ENCODE results near the gene NEDD9. TPM values are rescaled to one million over a fixed set of nuclear protein-coding genes. Genes with fewer than 3 reads are reported as not detected.

NEDD9 gene
- total RNA-seq, 2 donors from 2014 or later, result 11.0 to 24.4 TPM

DNA sequence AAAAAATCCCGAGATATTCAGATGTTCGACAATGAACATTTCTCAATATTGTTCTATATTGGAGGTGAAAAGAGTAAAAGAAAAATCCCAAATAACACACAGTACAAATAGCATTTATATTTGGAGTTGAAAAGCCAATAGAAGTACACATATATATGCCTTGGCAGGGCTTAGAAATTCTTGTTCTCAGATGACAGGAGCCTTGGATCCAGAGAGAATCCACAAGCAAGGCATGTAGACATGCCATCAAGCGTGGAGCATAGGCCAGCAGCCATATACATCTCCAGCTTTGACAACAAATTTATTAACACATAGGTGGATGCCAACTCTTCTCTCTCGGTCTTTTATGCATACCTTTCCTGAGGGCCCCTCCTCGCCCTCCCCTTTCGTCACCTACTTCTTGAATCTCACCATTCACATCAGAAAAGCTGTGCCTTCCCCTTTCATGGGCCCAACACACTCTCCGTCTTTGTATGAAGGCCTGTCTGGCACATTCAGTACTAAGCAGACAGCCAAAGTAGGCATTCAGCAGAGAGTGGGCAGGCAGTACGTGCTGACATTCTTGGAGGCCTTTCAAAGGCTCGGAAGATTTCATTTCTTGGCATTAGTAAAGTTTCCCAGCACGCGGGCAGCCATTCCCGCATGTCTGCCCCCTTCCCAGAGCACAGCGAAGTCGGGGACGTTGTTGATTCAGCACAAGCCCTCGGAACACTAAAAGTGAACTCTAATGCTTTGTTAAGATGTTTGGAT is 18.2 kb downstream of the NEDD9 start:
- Mint-ChIP-seq H3K9me3 (no peaks in the 10 kb centered on the region), H3K36me3 (peaks cover 13 to 18% of the 10 kb centered on the region in 2 donors), H3K27ac (no peak overlapping the region)
- DNase-seq (ENCODE audit: low spot score in 2 of 2), result no peak
- ATAC-seq, result no peak

- DNase-seq (ENCODE audit: low spot score in 2 of 2) (no peak), ATAC-seq (no peak)
- no peaks in the 10 kb centered on the region for H3K9me3 Mint-ChIP-seq
- H3K27ac Mint-ChIP-seq, result no peak overlapping the region
- H3K36me3 Mint-ChIP-seq, result peaks cover 13 to 18% of the 10 kb centered on the region in 2 donors
Observed at GRCh38 chr6:11213422-11214021, 18.9 kb downstream of the NEDD9 start.

DNA sequence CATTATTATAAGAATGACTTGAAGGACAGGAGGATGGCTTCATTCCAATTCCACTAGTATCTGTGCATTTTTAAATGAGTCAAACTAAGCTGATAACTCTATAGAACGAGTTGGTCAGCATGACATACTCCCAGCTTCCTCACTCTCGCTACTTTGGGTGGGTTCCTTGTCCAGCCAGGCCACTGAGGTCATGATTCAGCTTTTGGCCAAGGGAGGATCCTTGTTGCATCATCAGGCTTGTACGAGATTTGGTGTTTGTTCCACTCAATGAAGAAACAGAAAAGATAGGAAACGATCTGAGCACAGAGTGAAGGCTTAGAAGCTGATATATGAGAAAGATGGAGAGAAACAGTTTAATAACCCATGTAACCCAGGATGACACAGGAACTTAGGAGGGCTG is 19.8 kb downstream of the NEDD9 start:
- H3K36me3 Mint-ChIP-seq, result peaks cover 13 to 19% of the 10 kb centered on the region in 2 donors
- ATAC-seq, result no peak
- DNase-seq (ENCODE audit: low spot score in 2 of 2), result no peak
- no peak overlapping the region for H3K27ac Mint-ChIP-seq
- H3K9me3 Mint-ChIP-seq, result no peaks in the 10 kb centered on the region

DNA sequence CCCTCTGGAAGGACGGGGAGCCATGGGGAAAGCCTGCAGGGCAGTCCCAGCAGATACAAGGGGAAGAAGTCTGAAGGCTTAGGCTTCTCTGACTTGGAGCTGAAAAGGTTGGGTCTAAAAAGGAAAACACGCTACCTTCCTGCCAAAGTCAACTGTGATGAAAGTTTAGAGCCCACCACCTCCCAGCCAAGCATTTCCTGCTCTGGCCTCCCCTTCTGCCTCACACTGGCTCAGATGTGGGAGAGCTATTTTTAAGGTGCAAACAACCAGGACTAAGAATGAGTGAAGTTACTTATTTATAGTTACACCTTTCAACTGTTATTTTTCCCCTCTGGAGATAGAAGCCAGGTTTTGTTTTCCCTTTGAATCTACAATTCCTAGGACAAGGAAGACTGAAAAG is 21.2 kb downstream of the NEDD9 start:
- no peak for DNase-seq (ENCODE audit: low spot score in 2 of 2)
- Mint-ChIP-seq H3K27ac (no peak overlapping the region), H3K9me3 (no peaks in the 10 kb centered on the region), H3K36me3 (peaks cover 17 to 23% of the 10 kb centered on the region in 2 donors)
- ATAC-seq, result no peak

DNA sequence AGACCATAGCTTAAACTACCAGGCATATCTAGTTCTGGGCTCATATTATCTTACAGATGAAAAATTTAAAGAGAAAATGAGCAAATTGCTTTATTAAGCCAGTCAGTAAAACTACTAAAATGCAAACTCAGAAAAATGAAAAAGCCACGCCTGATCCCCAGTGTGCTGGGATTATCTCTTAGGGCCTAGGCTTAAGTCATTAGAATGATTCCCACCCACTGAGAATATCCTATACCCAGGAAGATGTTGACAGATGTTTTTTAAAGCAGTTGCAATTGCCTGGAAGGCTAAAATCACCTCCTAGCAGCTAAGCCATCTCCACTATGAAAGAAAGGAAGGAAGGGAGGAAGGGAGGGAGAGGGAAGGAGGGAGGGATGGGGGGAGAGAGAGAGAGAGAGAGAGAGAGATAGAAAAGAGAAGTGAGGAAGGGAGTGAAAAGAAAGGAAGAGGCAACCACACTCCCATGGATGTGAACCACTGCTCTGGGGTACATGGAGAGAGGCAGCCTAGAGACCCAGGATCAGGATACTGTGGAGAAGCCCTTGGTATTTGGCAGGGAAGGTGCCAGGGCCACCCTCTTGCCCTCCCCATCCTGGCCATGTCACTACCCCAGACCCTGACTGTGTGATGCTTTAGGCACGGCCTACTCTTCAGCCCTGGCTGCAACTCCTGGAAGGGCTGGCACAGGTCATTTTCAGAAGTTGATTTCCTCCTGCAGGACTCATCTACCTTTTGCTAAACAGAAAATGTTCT is 21.9 kb downstream of the NEDD9 start:
- no peak for ATAC-seq
- no peak for DNase-seq (ENCODE audit: low spot score in 2 of 2)
- no peaks in the 10 kb centered on the region for H3K9me3 Mint-ChIP-seq
- peaks cover 17 to 23% of the 10 kb centered on the region in 2 donors for H3K36me3 Mint-ChIP-seq
- H3K27ac Mint-ChIP-seq, result no peak overlapping the region

GRCh38 chr6:11209906-11210305 is 22.6 kb downstream of the NEDD9 start:
- no peak for ATAC-seq

GRCh38 chr6:11209369-11209768 is 23.1 kb downstream of the NEDD9 start:
- H3K27ac Mint-ChIP-seq, result no peak overlapping the region
- H3K9me3 Mint-ChIP-seq, result no peaks in the 10 kb centered on the region
- DNase-seq (ENCODE audit: low spot score in 2 of 2) (no peak), ATAC-seq (no peak)
- peaks cover 17 to 23% of the 10 kb centered on the region in 2 donors for H3K36me3 Mint-ChIP-seq

More at GRCh38 chr6:11209906-11210305, 22.6 kb downstream of the NEDD9 start:
- Mint-ChIP-seq H3K36me3 (peaks cover 17 to 23% of the 10 kb centered on the region in 2 donors), H3K9me3 (no peaks in the 10 kb centered on the region), H3K27ac (no peak overlapping the region)
- no peak for DNase-seq (ENCODE audit: low spot score in 2 of 2)

DNA sequence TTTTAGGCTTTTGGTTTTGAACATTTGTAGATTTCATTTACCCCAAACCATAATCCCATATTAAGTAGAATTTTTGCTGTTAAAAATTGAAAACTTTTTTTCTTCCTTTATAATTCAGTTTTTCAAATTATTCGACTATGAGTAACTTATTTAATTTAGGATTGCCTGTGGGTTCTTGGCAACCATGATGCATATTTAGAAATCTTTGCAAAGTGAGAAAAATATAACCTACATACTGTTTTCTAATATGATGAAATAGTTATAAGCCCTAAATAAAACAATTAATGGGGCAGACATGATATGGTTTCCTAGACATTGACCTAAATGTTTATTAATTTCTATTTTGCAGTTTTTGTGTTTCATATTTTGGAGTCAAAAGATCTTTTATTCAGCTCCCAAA is 23.6 kb downstream of the NEDD9 start:
- no peak for DNase-seq (ENCODE audit: low spot score in 2 of 2)
- Mint-ChIP-seq H3K9me3 (no peaks in the 10 kb centered on the region), H3K36me3 (peaks cover 17 to 23% of the 10 kb centered on the region in 2 donors), H3K27ac (no peak overlapping the region)
- ATAC-seq, result no peak

- Mint-ChIP-seq H3K9me3 (no peaks in the 10 kb centered on the region), H3K36me3 (peaks cover 16 to 26% of the 10 kb centered on the region in 2 donors), H3K27ac (no peak overlapping the region)
- no peak for DNase-seq (ENCODE audit: low spot score in 2 of 2)
- ATAC-seq, result peak; percentile 83 to 87
Observed at GRCh38 chr6:11208267-11208666, 24.2 kb downstream of the NEDD9 start.

DNA sequence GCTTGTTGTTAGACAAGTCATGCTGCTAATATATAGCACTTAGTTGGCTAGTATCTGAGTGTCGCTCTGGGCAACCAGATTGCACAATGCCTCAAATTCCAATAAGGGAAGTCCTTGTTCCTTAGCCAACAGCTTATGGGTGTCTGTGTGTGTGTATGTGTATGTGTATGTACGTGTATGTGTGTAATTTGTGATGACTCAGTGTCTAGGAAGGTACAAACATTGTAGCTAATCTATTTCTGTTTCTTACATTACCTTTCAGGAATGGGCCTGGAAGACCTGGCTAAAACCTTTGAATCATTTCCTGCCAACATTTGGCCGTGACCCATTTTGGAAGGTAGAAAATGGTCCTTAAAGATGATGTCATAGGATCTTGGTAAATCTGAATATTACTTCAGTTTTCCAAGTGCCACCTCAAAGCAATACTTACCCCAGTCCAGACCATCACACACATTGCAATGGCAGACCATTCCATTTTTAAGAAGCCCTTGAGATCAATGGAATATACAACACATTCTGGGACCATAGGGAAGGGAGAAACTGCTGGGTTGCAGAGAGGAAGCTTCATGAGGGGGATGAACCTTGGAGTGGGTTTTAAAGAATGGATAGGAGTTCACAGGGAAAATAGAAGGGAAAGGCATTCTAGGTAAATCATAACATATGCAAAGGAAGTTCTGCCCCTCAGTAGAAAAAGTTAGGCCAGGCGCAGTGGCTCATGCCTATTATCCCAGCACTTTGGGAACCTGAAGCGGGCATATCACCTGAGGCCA is 25.1 kb downstream of the NEDD9 start:
- Mint-ChIP-seq H3K36me3 (peaks cover 12 to 25% of the 10 kb centered on the region in 2 donors), H3K27ac (peak overlapping the region in 1 of 2 donors; percentile 7), H3K9me3 (no peaks in the 10 kb centered on the region)
- ATAC-seq, result peak in 1 of 2 donors; percentile 36
- no peak for DNase-seq (ENCODE audit: low spot score in 2 of 2)

GRCh38 chr6:11206576-11206975 is 25.9 kb downstream of the NEDD9 start:
- H3K36me3 Mint-ChIP-seq, result peaks cover 12 to 18% of the 10 kb centered on the region in 2 donors
- DNase-seq (ENCODE audit: low spot score in 2 of 2) (no peak), ATAC-seq (no peak)
- no peaks in the 10 kb centered on the region for H3K9me3 Mint-ChIP-seq
- no peak overlapping the region for H3K27ac Mint-ChIP-seq

DNA sequence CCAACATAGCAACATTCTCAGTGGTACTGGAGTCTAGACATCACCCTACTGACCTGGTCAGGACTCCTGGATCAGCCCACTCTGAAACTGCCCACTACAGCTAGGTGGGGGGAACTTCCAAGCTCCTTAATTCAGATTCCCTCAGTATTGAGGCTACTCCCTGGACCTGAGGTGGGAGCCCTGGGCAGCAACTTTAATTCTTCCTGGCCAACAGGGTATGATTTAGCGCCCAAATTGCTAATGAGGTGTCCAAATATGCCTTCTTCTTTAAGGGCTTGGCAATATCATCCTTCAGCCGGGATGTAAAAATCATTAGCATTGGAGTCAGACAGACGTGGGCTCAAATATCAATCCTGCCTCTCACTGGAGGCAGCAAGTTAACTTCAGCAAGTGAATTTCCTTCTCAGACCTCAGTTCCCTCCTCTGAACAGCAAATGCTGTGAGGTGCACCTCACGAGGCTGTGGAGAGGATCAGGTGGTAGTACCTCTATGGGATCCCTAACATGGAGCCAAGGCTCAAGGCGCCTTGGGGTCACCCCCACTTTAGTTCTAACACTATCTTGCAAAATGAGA is 27.6 kb downstream of the NEDD9 start:
- DNase-seq (ENCODE audit: low spot score in 2 of 2) (no peak), ATAC-seq (no peak)
- no peak overlapping the region for H3K27ac Mint-ChIP-seq
- H3K9me3 Mint-ChIP-seq, result no peaks in the 10 kb centered on the region
- peaks cover 12 to 28% of the 10 kb centered on the region in 2 donors for H3K36me3 Mint-ChIP-seq

- peaks cover 12 to 36% of the 10 kb centered on the region in 2 donors for H3K36me3 Mint-ChIP-seq
- peak overlapping the region in 1 of 2 donors; percentile 10 for H3K27ac Mint-ChIP-seq
- H3K9me3 Mint-ChIP-seq, result no peaks in the 10 kb centered on the region
- ATAC-seq, result no peak
- no peak for DNase-seq (ENCODE audit: low spot score in 2 of 2)
Observed at GRCh38 chr6:11204005-11204399, 28.5 kb downstream of the NEDD9 start.

DNA sequence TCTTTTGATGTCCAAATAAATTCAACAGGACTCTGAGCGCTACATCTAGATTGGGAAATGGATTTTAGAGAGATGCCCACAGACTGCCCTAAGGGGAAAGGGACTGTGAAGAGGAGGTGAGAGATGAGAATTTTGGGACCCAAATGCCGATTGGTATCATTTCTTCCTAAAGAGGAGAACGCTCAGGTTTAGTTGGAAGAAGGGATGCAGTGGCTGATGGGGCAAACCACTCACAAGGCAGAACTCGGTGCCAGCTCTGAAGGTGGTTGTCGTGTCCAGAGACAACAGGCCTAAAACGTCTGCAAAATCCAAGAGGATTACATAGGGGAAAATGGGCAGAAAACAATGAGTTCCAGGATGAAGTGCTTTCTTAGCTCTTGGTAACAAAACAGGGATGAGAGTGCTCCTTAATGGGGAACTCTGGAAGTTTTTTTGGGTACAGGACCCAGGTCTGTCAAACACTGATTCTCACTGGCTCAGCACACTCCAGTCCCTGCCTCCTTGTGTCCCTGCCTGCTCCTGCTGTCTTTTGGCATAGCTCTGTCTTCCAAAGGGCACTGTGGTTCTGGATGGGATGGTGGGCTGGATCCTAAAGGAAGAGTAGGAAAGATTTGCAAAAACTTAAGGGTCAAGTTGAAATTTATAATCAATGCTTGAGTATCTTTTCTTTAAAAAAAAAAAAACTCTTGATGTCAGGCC is 29.0 kb downstream of the NEDD9 start:
- ATAC-seq (no peak), DNase-seq (ENCODE audit: low spot score in 2 of 2) (no peak)
- Mint-ChIP-seq H3K9me3 (peaks cover 0 to 1% of the 10 kb centered on the region in 2 donors), H3K27ac (peak overlapping the region; percentile 62 to 73), H3K36me3 (peaks cover 15 to 41% of the 10 kb centered on the region in 2 donors)

GRCh38 chr6:11202513-11203305 is 29.8 kb downstream of the NEDD9 start:
- ATAC-seq, result peak in 1 of 2 donors; percentile 30
- Mint-ChIP-seq H3K36me3 (peaks cover 17 to 44% of the 10 kb centered on the region in 2 donors), H3K9me3 (peaks cover 0 to 4% of the 10 kb centered on the region in 2 donors), H3K27ac (peak overlapping the region; percentile 62 to 73)
- no peak for DNase-seq (ENCODE audit: low spot score in 2 of 2)

Measured in activated naive CD4-positive, alpha-beta T cell treated with anti-CD3 and anti-CD28 coated beads, Interleukin-2, amount 50 U/mL, for 72 hours (primary cell).